ENCODE data around the gene H2BK1.
A peak's percentile ranks its signal among the peaks of the same experiment; 100 is the strongest.

Gene H2BK1

DNA sequence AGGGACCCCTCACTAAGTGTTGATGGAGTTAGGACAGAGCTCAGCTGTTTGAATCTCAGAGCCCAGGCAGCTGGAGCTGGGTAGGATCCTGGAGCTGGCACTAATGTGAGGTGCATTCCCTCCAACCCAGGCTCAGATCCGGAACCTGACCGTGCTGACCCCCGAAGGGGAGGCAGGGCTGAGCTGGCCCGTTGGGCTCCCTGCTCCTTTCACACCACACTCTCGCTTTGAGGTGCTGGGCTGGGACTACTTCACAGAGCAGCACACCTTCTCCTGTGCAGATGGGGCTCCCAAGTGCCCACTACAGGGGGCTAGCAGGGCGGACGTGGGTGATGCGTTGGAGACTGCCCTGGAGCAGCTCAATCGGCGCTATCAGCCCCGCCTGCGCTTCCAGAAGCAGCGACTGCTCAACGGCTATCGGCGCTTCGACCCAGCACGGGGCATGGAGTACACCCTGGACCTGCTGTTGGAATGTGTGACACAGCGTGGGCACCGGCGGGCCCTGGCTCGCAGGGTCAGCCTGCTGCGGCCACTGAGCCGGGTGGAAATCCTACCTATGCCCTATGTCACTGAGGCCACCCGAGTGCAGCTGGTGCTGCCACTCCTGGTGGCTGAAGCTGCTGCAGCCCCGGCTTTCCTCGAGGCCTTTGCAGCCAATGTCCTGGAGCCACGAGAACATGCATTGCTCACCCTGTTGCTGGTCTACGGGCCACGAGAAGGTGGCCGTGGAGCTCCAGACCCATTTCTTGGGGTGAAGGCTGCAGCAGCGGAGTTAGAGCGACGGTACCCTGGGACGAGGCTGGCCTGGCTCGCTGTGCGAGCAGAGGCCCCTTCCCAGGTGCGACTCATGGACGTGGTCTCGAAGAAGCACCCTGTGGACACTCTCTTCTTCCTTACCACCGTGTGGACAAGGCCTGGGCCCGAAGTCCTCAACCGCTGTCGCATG, 27.2 kb upstream of the H2BK1 start:
- TF ChIP-seq, protein P1, sequence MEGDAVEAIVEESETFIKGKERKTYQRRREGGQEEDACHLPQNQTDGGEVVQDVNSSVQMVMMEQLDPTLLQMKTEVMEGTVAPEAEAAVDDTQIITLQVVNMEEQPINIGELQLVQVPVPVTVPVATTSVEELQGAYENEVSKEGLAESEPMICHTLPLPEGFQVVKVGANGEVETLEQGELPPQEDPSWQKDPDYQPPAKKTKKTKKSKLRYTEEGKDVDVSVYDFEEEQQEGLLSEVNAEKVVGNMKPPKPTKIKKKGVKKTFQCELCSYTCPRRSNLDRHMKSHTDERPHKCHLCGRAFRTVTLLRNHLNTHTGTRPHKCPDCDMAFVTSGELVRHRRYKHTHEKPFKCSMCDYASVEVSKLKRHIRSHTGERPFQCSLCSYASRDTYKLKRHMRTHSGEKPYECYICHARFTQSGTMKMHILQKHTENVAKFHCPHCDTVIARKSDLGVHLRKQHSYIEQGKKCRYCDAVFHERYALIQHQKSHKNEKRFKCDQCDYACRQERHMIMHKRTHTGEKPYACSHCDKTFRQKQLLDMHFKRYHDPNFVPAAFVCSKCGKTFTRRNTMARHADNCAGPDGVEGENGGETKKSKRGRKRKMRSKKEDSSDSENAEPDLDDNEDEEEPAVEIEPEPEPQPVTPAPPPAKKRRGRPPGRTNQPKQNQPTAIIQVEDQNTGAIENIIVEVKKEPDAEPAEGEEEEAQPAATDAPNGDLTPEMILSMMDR (IDR thresholded peaks at IDR 0.05; ENCODE audit: low read length, missing control alignments), result no peak
- no peak for DNase-seq (ENCODE audit: low read depth)
- no peak overlapping the region for H3K4me3 ChIP-seq (replicated peaks; ENCODE audit: low read depth, low read length)

DNA sequence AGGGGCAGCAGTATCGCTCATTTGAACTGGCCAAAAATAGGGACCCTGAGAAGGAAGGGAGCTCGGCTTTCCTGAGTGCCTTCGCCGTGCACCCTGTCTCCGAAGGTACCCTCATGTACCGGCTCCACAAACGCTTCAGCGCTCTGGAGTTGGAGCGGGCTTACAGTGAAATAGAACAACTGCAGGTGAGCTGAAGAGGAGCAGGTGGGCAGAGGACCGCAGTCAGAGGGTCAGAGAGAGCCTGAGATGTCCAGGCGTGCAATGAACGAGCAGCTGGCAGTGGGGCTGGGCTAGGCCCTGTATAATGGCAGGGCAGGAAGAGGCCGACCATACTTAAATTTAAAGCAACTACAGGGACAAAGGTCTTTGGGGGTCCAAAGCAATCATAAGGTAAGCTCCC, 26.1 kb upstream of the H2BK1 start:
- no peak overlapping the region for H3K4me3 ChIP-seq (replicated peaks; ENCODE audit: low read depth, low read length)
- no peak for DNase-seq (ENCODE audit: low read depth)
- TF ChIP-seq, protein P1 (IDR thresholded peaks at IDR 0.05; ENCODE audit: low read length, missing control alignments), result no peak

DNA sequence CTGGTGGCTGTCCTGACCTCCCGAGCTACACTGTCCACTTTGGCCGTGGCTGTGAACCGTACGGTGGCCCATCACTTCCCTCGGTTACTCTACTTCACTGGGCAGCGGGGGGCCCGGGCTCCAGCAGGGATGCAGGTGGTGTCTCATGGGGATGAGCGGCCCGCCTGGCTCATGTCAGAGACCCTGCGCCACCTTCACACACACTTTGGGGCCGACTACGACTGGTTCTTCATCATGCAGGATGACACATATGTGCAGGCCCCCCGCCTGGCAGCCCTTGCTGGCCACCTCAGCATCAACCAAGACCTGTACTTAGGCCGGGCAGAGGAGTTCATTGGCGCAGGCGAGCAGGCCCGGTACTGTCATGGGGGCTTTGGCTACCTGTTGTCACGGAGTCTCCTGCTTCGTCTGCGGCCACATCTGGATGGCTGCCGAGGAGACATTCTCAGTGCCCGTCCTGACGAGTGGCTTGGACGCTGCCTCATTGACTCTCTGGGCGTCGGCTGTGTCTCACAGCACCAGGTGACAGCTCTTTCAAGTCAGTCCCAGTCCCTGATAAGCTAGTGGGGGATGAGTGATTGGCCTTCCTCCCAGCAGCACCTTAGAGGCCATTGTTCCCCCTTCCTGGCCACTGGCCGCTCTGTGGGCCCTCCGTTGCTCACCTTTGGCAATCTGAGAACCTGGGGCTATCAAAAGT, 25.0 kb upstream of the H2BK1 start:
- H3K4me3 ChIP-seq (replicated peaks; ENCODE audit: low read depth, low read length), result no peak overlapping the region
- no peak for DNase-seq (ENCODE audit: low read depth)
- TF ChIP-seq, protein P1 (IDR thresholded peaks at IDR 0.05; ENCODE audit: low read length, missing control alignments), result no peak

DNA sequence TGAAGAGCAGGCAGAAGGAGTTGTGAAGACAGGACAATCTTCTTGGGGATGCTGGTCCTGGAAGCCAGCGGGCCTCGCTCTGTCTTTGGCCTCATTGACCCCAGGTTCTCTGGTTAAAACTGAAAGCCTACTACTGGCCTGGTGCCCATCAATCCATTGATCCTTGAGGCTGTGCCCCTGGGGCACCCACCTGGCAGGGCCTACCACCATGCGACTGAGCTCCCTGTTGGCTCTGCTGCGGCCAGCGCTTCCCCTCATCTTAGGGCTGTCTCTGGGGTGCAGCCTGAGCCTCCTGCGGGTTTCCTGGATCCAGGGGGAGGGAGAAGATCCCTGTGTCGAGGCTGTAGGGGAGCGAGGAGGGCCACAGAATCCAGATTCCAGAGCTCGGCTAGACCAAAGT, 23.5 kb upstream of the H2BK1 start:
- H3K4me3 ChIP-seq (replicated peaks; ENCODE audit: low read depth, low read length), result peak overlapping the region; percentile 98
- DNase-seq (ENCODE audit: low read depth), result no peak
- TF ChIP-seq, protein P1 (IDR thresholded peaks at IDR 0.05; ENCODE audit: low read length, missing control alignments), result no peak

DNA sequence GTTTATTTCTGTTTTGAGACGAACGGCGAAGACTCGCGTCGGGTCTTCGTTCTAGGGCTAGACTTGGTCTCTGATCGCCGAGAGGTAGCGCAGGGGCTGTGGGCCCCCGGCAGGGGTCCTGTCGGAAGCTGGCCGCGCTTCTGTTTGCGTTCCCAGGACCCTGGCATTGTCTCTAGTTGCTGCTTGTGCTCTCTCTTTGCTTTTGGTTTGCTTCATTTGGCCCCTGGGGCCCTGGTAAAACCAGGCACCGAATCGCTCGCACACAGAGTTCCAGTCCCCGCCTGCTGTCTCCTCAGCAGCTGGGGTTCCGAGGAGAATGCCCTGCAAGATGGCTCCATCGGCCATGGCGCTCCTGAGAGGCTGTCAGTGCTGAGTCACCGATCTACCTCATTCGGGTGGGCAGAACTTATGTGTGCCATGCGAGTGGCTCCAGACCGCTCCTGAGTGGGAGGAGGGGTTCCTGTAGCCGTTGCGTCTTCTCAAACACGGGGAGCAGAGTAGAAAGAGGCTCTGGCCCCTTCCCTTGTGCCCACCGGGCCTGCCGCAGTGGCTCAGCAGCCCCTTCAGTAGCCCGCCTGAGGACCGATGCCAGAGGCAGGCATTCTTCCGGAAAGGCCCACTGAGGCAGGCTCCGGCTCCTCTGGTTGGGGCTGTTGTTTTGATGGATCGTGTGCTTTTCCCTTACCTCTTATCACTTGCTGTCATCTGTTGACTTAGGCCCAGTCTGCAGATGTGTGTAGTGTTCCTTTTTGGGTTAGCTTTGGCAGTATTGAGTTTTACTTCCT, 22.8 kb upstream of the H2BK1 start:
- TF ChIP-seq, protein P1 (IDR thresholded peaks at IDR 0.05; ENCODE audit: low read length, missing control alignments), result no peak
- peak overlapping the region; percentile 98 for H3K4me3 ChIP-seq (replicated peaks; ENCODE audit: low read depth, low read length)
- DNase-seq (ENCODE audit: low read depth), result peak; percentile 84

DNA sequence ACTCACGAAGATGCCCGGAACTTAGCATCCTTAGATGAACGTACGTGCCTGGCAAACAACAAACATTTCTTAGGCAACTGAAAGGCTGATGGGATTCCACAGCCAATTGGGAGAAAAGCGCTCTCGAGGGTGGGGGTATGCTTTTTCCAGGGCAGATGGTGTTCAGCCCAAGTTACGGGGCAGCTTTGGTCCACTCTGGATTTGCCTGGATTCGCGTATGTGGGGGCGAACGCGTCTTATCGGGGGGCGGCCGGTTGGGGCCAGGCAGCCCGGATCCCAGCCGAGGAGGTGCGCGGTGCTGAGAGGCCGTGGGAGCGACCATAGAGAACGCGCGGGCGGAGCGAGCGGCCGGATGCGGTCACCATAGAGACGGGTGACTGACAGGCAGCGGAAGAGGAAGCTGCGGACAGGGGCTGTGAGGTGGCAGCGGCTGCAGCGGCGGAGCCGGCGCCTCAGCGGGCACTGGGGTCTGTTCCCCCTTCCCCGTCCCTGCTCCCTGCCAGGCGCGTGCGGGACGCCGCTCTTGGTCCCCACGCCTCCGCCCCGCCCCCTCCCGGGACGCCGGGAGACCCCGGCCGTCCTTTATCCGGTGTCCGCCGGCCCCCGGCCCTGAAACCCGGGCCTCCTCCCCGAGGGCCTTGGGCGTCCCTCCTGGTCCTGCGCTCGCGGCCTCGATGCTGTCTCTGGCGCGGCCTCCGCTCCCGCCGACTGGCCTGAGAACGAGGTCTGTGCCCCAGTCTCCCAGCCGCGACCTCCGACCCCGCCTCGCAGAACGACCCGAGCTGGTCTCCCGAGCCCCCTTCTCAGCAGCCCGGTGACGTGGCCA, 22.0 kb upstream of the H2BK1 start, which contains the start of gene CHPF2:
Gene CHPF2, plus strand, starts transcription at position 393 of the 826 bp plus-strand sequence. CDS start 1,529 bp downstream, outside the sequence.
- peak within 1 kb of the TSS; percentile 98 for H3K4me3 ChIP-seq (replicated peaks; ENCODE audit: low read depth, low read length)
- peak; percentile 86 for DNase-seq (ENCODE audit: low read depth)
- TF ChIP-seq, protein P1 (IDR thresholded peaks at IDR 0.05; ENCODE audit: low read length, missing control alignments), result no peak

Data from fibroblast of pulmonary artery (primary cell).